ENCODE results near the gene RPS15A.
A peak's percentile ranks its signal among the peaks of the same experiment; 100 is the strongest.

Gene RPS15A

DNA sequence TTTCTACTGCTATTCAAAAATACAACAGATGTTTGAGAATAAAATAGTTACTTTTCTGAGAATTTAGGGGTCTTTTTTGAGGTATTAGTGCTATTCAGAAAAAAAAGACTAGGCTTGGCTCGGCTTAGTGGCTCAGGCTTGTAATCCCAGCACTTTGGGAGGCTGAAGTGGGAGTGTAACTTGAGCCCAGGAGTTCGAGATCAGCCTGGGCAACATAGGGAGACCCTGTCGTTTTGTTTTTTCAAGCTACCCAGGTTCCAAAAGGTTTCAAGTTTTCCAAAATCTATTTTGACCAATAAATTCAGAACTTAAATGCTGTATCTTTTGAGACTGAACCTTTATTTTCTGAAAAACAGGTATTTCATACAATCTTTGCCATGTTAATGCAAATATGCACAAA, 14.4 kb upstream of the RPS15A start:
- no peak for TF ChIP-seq EZH2phosphoT487 (conservative IDR thresholded peaks at IDR 0.05; ENCODE audit: low read length)
- TF ChIP-seq, protein P1, sequence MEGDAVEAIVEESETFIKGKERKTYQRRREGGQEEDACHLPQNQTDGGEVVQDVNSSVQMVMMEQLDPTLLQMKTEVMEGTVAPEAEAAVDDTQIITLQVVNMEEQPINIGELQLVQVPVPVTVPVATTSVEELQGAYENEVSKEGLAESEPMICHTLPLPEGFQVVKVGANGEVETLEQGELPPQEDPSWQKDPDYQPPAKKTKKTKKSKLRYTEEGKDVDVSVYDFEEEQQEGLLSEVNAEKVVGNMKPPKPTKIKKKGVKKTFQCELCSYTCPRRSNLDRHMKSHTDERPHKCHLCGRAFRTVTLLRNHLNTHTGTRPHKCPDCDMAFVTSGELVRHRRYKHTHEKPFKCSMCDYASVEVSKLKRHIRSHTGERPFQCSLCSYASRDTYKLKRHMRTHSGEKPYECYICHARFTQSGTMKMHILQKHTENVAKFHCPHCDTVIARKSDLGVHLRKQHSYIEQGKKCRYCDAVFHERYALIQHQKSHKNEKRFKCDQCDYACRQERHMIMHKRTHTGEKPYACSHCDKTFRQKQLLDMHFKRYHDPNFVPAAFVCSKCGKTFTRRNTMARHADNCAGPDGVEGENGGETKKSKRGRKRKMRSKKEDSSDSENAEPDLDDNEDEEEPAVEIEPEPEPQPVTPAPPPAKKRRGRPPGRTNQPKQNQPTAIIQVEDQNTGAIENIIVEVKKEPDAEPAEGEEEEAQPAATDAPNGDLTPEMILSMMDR (IDR thresholded peaks at IDR 0.05; ENCODE audit: insufficient read depth, low read length, poor library complexity, severe bottlenecking), result no peak
- H3F3A ChIP-seq (ENCODE audit: insufficient read depth), result peaks cover 40% of the 10 kb centered on the region
- H3K9ac ChIP-seq (ENCODE audit: low read length), result 0 out of 2 replicates have a peak overlapping the region, but pooled peaks have one; percentile 5
- H3K4me2 ChIP-seq (ENCODE audit: low read depth, low read length, poor library complexity, severe bottlenecking), result peak overlapping the region; percentile 26
- H3K9me3 ChIP-seq (ENCODE audit: insufficient read depth, low read length), result no peaks in the 10 kb centered on the region
- no peak overlapping the region for H3K4me3 ChIP-seq (ENCODE audit: insufficient read depth, low read length, poor library complexity, severe bottlenecking)
- H2AFZ ChIP-seq (ENCODE audit: low read depth, low read length, severe bottlenecking), result no peak overlapping the region
- H3K9me2 ChIP-seq (replicated peaks; ENCODE audit: insufficient read depth, low read length), result no peaks in the 10 kb centered on the region
- peak overlapping the region; percentile 73 for H3K27ac ChIP-seq (ENCODE audit: low read depth, low read length)
- H3K27me3 ChIP-seq (ENCODE audit: low read length), result no peaks in the 10 kb centered on the region
- H4K20me1 ChIP-seq (ENCODE audit: low read depth, low read length), result no peaks in the 10 kb centered on the region; the same call in 1 of the 2 replicates
- H3K36me3 ChIP-seq (ENCODE audit: low read length), result peaks cover 22% of the 10 kb centered on the region
- peaks cover 17% of the 10 kb centered on the region for H3K79me2 ChIP-seq (ENCODE audit: insufficient read depth, low read length)

DNA sequence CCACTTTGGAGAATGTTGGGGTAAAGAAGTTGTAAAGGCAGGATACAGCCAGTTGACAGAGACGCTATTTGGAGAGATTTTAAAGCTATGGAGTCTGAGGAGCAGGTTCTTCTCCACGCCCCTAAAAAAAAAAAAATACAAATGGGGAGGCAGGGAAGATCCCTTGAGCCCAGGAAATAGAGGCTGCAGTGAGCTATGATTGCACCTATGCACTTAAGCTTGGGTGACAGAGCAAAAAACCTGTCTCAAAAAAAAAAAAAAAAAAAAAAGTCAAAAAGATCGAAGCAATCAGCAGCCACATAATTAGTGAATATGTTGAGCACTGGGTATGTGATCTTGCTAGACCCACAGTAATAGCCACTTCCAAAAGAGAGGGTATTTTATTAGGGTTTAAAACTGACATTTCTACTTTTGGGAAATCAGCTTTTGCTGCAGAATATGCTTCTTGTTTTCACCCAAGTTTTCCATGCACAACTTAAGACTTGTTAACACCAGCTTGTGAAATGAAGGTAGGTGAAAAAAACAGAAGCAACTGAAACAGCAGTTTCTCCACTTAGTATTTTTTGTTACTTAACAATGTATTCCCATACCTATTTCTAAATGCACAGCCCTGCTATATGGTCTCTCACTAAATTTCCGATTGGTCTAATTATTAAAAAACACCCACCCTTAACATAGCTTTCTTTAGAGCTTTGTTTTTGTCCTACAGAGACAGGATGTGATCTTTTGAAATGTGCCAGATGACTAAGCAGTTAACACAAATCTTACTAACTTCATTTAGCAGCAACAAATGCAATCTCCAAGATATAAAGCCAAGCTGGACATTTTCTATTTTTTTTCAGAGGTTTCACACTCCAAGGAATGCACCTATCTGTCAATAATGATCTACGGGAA, 13.7 kb upstream of the RPS15A start:
- no peak overlapping the region for H3K4me3 ChIP-seq (ENCODE audit: insufficient read depth, low read length, poor library complexity, severe bottlenecking)
- peak overlapping the region; percentile 73 for H3K27ac ChIP-seq (ENCODE audit: low read depth, low read length)
- H3K4me2 ChIP-seq (ENCODE audit: low read depth, low read length, poor library complexity, severe bottlenecking), result peak overlapping the region; percentile 26
- H2AFZ ChIP-seq (ENCODE audit: low read depth, low read length, severe bottlenecking), result no peak overlapping the region
- no peaks in the 10 kb centered on the region for H3K27me3 ChIP-seq (ENCODE audit: low read length)
- no peaks in the 10 kb centered on the region for H3K9me3 ChIP-seq (ENCODE audit: insufficient read depth, low read length)
- peaks cover 41% of the 10 kb centered on the region for H3F3A ChIP-seq (ENCODE audit: insufficient read depth)
- H3K36me3 ChIP-seq (ENCODE audit: low read length), result peaks cover 19% of the 10 kb centered on the region
- H4K20me1 ChIP-seq (ENCODE audit: low read depth, low read length), result no peaks in the 10 kb centered on the region; the same call in 1 of the 2 replicates
- H3K9ac ChIP-seq (ENCODE audit: low read length), result 0 out of 2 replicates have a peak overlapping the region, but pooled peaks have one; percentile 5
- TF ChIP-seq EZH2phosphoT487 (conservative IDR thresholded peaks at IDR 0.05; ENCODE audit: low read length), result no peak
- TF ChIP-seq, protein P1 (IDR thresholded peaks at IDR 0.05; ENCODE audit: insufficient read depth, low read length, poor library complexity, severe bottlenecking), result no peak
- peaks cover 24% of the 10 kb centered on the region for H3K79me2 ChIP-seq (ENCODE audit: insufficient read depth, low read length)
- H3K9me2 ChIP-seq (replicated peaks; ENCODE audit: insufficient read depth, low read length), result no peaks in the 10 kb centered on the region

DNA sequence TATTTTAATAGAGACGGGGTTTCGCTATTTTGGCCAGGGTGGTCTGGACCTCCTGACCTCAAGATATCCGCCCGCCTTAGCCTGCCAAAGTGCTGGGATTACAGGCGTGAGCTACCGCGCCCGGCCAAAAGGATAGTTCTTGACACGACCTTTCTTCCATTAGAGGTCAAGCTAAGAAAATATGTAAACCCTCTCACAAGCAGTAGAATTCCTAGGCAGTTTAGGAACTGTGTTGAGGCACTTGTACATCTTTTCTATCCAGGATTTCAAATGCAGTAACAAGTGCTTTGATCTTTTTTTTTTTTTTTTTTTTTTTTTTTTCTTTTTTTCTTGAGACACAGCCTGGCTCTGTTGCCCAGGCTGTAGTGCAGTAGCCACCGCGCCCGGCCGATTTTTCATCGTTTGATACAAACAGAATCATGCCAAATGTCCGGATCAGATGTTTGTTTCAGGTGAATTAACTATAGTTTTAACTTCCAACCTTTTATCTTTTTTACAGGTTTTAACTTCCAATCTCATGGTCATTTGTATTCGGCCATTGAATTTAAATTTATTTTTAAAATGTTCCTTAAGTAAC, 12.7 kb upstream of the RPS15A start:
- Histone ChIP-seq H3K36me3 (ENCODE audit: low read length) (peaks cover 9% of the 10 kb centered on the region; the same call in 1 of the 2 replicates), H3K9ac (ENCODE audit: low read length) (no peak overlapping the region), H3K4me2 (ENCODE audit: low read depth, low read length, poor library complexity, severe bottlenecking) (peak overlapping the region; percentile 26), H3K4me3 (ENCODE audit: insufficient read depth, low read length, poor library complexity, severe bottlenecking) (no peak overlapping the region), H3K9me3 (ENCODE audit: insufficient read depth, low read length) (no peaks in the 10 kb centered on the region), H2AFZ (ENCODE audit: low read depth, low read length, severe bottlenecking) (no peak overlapping the region), H3K79me2 (ENCODE audit: insufficient read depth, low read length) (peaks cover 34% of the 10 kb centered on the region), H3F3A (ENCODE audit: insufficient read depth) (peaks cover 39% of the 10 kb centered on the region), H3K27me3 (ENCODE audit: low read length) (no peaks in the 10 kb centered on the region), H3K9me2 (replicated peaks; ENCODE audit: insufficient read depth, low read length) (no peaks in the 10 kb centered on the region), H4K20me1 (ENCODE audit: low read depth, low read length) (no peaks in the 10 kb centered on the region; the same call in 1 of the 2 replicates), H3K27ac (ENCODE audit: low read depth, low read length) (peak overlapping the region; percentile 73; the same call in 1 of the 2 replicates)
- TF ChIP-seq, protein P1 (IDR thresholded peaks at IDR 0.05; ENCODE audit: insufficient read depth, low read length, poor library complexity, severe bottlenecking), result no peak
- no peak for TF ChIP-seq EZH2phosphoT487 (conservative IDR thresholded peaks at IDR 0.05; ENCODE audit: low read length)
